HepG2 (cell line): ENCODE results near the gene CYP27B1. TPM values are rescaled to one million over a fixed set of nuclear protein-coding genes. Genes with fewer than 3 reads are reported as not detected.

ENCODE experiments used
- IKZF1 ChIP-seq: fragments of 450-650 bp; IDR thresholded peaks from 2 replicates; pipeline ENCODE4 v1.7.1; 2016
- ZNF430 ChIP-seq: sonication (generic); formaldehyde crosslinking; IDR thresholded peaks from 2 replicates; pipeline ENCODE4 v1.9.0; 2021; ENCODE audit warnings: mild to moderate bottlenecking, missing genetic modification reagents
- ZSCAN20 ChIP-seq: sonication (generic); formaldehyde crosslinking; IDR thresholded peaks from 2 replicates; pipeline ENCODE4 v1.4.0; 2020; ENCODE audit warnings: missing genetic modification reagents, mild to moderate bottlenecking, borderline replicate concordance
- polyA plus RNA-seq, 8 experiments: library from polyadenylated mRNA; depleted of rRNA in 3 of 8; stranded (reverse) in 7 of 8; unstranded in 1 of 8; fragments of >200 nt; fragmentation: Illumina TruSeq in 4 of 8; extraction: Trizol in 4 of 8; gene quantifications; 2 replicates each; pipeline versions ENCODE4 v1.2.1 to v1.2.3, GENCODE V29; 2011 to 2016; ENCODE audit warnings: low read depth in 4 of 8, missing spikeins in 1 of 8, mixed read lengths in 1 of 8; ENCODE audit not compliant: insufficient read depth in 1 of 8
- total RNA-seq, 5 experiments: library from RNA; depleted of rRNA; stranded (reverse); fragments of >200 nt; fragmentation: Illumina TruSeq; extraction: Trizol; gene quantifications; 2 replicates each; pipeline ENCODE4 v1.2.3, GENCODE V29; 2016; ENCODE audit warnings: low read depth in 1 of 5
- TF ChIP-seq, protein P1 (sequence below): sonication (generic); formaldehyde crosslinking; conservative IDR thresholded peaks from 2 replicates; pipeline ENCODE4 v1.5.0; 2020; ENCODE audit warnings: missing genetic modification reagents
- TF ChIP-seq, protein P2 (sequence below): sonication (generic); formaldehyde crosslinking; IDR thresholded peaks from 2 replicates; pipeline ENCODE4 v1.4.0; 2020; ENCODE audit warnings: missing genetic modification reagents

Gene CYP27B1
- total and polyA plus RNA-seq, 2 of the 13 experiments (the other 11 are each of a cell fraction or from before 2014, with no cell fraction given): 2.3 to 3.0 TPM

GRCh38 chr12:57729321-57729844 lies 37.5 kb downstream of the CYP27B1 start (continued):
- TF ChIP-seq, protein P1, sequence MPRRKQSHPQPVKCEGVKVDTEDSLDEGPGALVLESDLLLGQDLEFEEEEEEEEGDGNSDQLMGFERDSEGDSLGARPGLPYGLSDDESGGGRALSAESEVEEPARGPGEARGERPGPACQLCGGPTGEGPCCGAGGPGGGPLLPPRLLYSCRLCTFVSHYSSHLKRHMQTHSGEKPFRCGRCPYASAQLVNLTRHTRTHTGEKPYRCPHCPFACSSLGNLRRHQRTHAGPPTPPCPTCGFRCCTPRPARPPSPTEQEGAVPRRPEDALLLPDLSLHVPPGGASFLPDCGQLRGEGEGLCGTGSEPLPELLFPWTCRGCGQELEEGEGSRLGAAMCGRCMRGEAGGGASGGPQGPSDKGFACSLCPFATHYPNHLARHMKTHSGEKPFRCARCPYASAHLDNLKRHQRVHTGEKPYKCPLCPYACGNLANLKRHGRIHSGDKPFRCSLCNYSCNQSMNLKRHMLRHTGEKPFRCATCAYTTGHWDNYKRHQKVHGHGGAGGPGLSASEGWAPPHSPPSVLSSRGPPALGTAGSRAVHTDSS (CRISPR knock-in tag): no peak
- TF ChIP-seq ZSCAN20 (CRISPR knock-in tag) (no peak), IKZF1 (no peak), ZNF430 (no peak)
- TF ChIP-seq, protein P2, sequence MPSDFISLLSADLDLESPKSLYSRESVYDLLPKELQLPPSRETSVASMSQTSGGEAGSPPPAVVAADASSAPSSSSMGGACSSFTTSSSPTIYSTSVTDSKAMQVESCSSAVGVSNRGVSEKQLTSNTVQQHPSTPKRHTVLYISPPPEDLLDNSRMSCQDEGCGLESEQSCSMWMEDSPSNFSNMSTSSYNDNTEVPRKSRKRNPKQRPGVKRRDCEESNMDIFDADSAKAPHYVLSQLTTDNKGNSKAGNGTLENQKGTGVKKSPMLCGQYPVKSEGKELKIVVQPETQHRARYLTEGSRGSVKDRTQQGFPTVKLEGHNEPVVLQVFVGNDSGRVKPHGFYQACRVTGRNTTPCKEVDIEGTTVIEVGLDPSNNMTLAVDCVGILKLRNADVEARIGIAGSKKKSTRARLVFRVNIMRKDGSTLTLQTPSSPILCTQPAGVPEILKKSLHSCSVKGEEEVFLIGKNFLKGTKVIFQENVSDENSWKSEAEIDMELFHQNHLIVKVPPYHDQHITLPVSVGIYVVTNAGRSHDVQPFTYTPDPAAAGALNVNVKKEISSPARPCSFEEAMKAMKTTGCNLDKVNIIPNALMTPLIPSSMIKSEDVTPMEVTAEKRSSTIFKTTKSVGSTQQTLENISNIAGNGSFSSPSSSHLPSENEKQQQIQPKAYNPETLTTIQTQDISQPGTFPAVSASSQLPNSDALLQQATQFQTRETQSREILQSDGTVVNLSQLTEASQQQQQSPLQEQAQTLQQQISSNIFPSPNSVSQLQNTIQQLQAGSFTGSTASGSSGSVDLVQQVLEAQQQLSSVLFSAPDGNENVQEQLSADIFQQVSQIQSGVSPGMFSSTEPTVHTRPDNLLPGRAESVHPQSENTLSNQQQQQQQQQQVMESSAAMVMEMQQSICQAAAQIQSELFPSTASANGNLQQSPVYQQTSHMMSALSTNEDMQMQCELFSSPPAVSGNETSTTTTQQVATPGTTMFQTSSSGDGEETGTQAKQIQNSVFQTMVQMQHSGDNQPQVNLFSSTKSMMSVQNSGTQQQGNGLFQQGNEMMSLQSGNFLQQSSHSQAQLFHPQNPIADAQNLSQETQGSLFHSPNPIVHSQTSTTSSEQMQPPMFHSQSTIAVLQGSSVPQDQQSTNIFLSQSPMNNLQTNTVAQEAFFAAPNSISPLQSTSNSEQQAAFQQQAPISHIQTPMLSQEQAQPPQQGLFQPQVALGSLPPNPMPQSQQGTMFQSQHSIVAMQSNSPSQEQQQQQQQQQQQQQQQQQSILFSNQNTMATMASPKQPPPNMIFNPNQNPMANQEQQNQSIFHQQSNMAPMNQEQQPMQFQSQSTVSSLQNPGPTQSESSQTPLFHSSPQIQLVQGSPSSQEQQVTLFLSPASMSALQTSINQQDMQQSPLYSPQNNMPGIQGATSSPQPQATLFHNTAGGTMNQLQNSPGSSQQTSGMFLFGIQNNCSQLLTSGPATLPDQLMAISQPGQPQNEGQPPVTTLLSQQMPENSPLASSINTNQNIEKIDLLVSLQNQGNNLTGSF (CRISPR knock-in tag): no peak
